C4-2B (cell line): Measurements from ENCODE around the gene GPD1.

Experiments used
- H3K27ac ChIP-seq: fragments of 450-650 bp; 2 replicates; pipeline ENCODE4 v1.5.1; 2017
- CTCF ChIP-seq: fragments of 450-650 bp; conservative IDR thresholded peaks from 2 replicates; pipeline ENCODE4 v1.5.1; 2017; ENCODE audit warnings: mild to moderate bottlenecking
- ZFX ChIP-seq: fragments of 450-650 bp; IDR thresholded peaks from 2 replicates; pipeline ENCODE4 v1.6.1; 2017

GPD1 gene

GRCh38 chr12:50109319-50109718 lies 5.5 kb downstream of the GPD1 start:
- TF ChIP-seq CTCF (no peak), ZFX (no peak)
- H3K27ac ChIP-seq, result no peak overlapping the region

- no peak overlapping the region for H3K27ac ChIP-seq
- TF ChIP-seq CTCF (no peak), ZFX (no peak)
Measured at GRCh38 chr12:50110127-50110761, 6.4 kb downstream of the GPD1 start.

GRCh38 chr12:50110762-50111351 lies 7.0 kb downstream of the GPD1 start:
- H3K27ac ChIP-seq, result no peak overlapping the region
- no peak for TF ChIP-seq ZFX
- TF ChIP-seq CTCF, result no peak

GRCh38 chr12:50111395-50111692 lies 7.5 kb downstream of the GPD1 start:
- TF ChIP-seq CTCF (no peak), ZFX (no peak)
- no peak overlapping the region for H3K27ac ChIP-seq

- peak; percentile 76; the same call in 1 of the 2 replicates for TF ChIP-seq ZFX
- TF ChIP-seq CTCF, result peak; percentile 99
- peak within 1 kb of the TSS; percentile 78 for H3K27ac ChIP-seq
Measured at GRCh38 chr12:50111693-50112455, 8.1 kb downstream of the GPD1 start, which contains the start of gene COX14. COX14 (plus strand) TSS chr12:50112236; CDS start chr12:50120044, 7,808 bp downstream.

- H3K27ac ChIP-seq, result peak overlapping the region; percentile 78
- no peak for TF ChIP-seq ZFX
- no peak for TF ChIP-seq CTCF
Measured at GRCh38 chr12:50112456-50113218, 8.8 kb downstream of the GPD1 start.
